Fibroblast of lung (primary cell): ENCODE data around the gene STARD7.

ENCODE experiments used
- EZH2 ChIP-seq: IDR thresholded peaks from 2 replicates; pipeline ENCODE4 v1.5.1; 2012; ENCODE audit warnings: low read length, control low read depth, mild to moderate bottlenecking; ENCODE audit errors: missing control alignments
- TF ChIP-seq, protein P1 (sequence below), 2 donors: IDR thresholded peaks in 1 of 2; conservative IDR thresholded peaks in 1 of 2; 1 replicate in 1 of 2; 2 replicates in 1 of 2; pipeline ENCODE4 v1.5.1; 2011 to 2012; ENCODE audit warnings: low read length in 2 of 2, control low read depth in 1 of 2, inconsistent platforms in 1 of 2, low read depth in 1 of 2, mild to moderate bottlenecking in 1 of 2

DNA sequence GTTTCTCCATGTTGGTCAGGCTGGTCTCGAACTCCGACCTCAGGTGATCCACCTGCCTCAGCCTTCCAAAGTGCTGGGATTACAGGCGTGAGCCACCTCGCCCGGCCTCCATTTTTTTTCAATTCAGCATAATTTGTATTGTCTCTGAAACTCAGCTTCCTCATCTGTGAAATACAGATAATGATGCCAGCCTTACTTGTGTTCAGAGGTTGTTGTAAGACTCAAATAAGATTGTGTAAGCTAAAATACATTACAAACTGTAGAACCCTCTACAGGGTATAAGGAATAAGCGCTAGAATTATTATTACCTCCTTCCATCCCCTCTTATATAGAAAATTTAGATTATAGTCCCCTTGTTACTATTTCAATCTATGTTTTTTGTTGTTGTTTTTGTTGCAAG lies 24.8 kb upstream of the STARD7 start:
- TF ChIP-seq, protein P1, sequence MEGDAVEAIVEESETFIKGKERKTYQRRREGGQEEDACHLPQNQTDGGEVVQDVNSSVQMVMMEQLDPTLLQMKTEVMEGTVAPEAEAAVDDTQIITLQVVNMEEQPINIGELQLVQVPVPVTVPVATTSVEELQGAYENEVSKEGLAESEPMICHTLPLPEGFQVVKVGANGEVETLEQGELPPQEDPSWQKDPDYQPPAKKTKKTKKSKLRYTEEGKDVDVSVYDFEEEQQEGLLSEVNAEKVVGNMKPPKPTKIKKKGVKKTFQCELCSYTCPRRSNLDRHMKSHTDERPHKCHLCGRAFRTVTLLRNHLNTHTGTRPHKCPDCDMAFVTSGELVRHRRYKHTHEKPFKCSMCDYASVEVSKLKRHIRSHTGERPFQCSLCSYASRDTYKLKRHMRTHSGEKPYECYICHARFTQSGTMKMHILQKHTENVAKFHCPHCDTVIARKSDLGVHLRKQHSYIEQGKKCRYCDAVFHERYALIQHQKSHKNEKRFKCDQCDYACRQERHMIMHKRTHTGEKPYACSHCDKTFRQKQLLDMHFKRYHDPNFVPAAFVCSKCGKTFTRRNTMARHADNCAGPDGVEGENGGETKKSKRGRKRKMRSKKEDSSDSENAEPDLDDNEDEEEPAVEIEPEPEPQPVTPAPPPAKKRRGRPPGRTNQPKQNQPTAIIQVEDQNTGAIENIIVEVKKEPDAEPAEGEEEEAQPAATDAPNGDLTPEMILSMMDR (conservative IDR thresholded peaks at IDR 0.05 in 1 of 2, IDR thresholded peaks at IDR 0.05 in 1 of 2; ENCODE audit: low read depth in 1 of 2, low read length in 2 of 2): no peak
- TF ChIP-seq EZH2: no peak
